Activated CD4-positive, alpha-beta T cell treated with anti-CD3 and anti-CD28 coated beads, Interleukin-2, amount 50 U/mL, for 4 hours (primary cell): Measurements from ENCODE around the gene FSIP1.

Experiments used
- DNase-seq, 2 experiments: peaks; one replicate each; pipeline ENCODE4 v3.0.0-alpha.2; 2020

Gene FSIP1

DNA sequence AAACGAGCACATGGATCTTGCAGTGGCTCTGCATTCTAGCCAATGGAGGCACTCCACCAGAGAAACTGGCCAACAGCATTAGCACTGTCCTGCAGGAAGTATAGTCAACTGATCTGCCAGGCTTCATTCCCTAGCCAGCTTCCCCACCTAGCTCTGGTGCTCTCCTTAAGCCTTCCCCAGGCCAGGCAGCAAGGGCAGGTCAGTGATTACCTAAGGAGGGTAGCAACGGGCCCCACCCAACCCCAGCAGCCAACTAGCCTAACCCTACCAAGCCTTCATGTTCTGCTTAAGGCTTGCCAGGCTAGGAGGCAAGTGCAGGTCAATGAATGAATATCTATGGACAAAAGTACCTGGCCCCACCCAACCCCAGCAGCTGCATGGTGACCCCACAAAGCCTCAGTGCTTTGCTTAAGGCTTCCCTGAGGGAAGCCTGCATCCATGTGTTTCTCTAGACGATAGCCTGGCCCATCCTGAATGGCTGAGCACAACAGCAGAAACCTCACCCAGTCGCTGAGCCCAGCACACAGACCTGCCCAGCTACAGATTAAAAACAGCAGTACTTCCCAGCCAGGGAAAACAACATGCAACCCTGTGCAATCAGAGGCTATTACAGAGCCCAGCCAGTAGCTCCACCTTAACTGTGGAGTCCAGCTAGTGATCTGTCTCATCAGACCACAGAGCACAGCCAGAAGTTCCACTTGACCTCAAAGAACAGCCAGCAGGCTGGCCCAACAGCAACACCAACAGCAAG lies 173.3 kb downstream of the FSIP1 start:
- DNase-seq, result no peak

DNA sequence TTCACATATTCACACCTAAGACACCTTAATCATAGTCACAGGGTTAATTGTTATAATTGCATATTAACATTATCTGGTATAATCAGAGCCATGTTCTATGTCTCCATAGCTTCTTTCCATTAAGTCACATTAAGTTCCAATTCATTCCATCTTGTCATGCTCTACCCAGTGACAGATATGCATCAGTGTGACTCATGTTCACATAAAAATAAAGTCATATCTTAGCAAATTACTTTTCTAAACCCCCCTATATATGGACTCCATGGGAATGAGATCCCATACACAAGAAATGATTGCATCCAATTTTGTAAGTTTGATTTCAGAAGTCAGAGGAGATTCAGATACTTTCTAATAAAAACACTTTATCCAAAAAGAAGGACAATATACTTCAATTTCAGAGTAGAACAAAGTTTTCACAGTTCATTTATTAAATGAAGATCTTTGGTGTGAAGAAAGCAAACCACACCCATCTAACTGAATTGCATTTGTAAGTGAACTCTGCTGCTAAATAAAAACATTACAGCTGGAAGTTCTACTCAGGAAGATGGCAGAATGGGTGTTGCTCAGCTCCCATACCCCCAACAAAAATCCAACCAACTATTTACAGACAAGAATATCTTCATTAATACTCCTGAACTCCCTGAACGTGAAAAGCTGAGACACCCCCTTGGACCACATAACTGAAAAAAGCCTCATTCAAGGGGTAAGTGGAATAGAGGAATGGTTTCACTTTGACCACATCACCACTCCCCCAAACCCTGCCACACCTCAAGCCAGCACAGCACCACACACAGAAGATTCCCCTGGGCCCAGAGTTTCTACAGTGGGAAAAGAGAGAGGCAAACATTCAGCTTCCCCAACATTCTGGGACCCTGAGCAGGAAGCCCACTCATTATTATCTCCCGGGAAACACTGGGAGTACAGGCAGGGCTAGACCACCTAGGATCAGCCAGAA lies 174.2 kb downstream of the FSIP1 start:
- DNase-seq, result no peak

DNA sequence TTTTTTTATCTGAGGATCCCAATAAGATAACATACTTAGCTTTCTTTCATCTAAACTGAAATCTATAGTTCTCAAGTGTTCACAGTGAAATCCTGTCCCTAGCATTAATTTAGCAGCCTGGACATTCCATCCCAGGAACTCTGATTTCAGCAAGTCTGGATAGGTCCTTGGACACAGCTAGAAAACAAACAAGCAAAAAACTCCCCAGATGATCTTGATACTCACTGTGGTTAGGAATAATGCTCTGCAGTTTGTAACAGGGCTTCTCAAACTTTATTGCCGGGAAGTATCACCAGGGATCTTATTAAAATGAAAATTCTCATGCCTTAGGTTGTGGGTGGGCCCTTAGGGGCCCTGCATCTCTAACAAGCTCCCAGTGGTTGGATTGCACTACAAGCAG lies 177.5 kb downstream of the FSIP1 start:
- DNase-seq, result no peak

DNA sequence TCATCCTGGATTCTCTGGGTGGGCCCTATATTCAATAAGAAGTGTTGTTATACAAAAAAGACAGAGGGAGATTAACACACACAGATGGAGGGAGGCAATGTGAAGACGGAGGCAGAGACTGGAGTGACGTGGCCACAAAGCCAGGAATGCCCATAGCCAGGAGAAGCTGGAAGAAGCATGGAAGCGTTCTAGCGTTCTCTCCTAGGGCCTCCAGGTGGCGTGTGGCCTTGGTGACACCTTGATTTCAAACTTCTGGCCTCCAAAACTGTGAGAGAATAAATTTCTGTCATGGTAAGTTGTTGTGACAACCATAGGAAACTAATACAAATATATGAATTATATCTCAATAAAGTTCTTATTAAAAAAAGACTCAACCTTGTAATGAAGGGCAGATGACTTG lies 180.5 kb downstream of the FSIP1 start:
- DNase-seq, result no peak

DNA sequence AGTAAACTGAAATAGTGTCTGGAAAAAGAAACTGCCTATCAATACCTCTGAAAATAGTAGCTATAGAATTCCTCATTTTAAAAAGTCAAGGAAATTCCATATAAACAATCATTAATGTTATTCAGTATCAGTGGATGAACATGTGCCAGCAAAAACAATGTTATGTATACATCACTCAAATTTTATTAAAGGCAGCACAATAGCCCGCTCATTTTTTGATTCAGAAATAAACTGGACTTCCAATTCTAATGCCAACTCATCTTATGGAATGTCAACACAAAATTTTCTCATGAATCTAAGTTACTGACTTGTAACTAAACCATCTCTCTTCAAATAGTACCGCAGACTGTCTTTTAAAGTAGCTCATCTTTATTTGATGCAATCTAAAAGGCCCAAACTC lies 182.8 kb downstream of the FSIP1 start:
- DNase-seq, result no peak

DNA sequence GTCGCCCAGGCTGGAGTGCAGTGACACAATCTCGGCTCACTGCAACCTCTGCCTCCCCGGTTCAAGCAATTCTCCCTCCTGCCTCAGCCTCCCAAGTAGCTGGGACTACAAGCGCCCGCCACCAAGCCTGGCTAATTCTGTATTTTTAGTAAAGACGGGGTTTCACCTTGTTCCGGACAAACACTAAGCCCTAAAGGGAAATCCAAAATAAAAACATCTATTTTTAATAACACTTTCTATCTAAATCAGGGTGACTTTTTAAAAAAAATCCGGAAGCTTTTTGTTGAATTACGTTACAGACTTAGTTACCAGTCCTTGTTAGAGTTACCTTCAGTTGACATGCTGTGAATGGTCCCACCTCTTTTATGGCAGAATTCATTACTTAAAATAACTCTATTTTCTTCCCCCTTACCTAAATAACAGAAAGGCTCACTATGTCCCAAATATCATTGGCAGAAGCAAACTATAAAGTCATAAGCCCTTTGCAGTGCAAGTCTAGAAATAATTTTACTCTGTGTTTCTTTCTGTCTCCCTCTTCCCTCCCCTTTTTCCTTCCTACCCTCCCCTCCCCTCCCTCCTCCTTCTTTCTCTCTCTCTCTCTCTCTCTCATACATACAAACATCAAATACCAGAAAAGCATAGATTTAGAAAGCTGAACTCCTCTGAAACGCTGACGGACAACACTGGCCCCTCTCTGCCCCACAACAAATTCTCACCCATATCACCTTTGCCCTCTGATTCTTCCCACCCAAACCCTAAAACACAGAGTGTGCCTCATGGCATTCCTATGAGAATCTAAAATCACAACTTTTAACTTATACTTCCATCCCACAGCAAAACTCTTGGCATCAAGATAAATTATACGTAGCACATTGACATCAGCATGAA lies 183.4 kb downstream of the FSIP1 start:
- DNase-seq, result no peak

DNA sequence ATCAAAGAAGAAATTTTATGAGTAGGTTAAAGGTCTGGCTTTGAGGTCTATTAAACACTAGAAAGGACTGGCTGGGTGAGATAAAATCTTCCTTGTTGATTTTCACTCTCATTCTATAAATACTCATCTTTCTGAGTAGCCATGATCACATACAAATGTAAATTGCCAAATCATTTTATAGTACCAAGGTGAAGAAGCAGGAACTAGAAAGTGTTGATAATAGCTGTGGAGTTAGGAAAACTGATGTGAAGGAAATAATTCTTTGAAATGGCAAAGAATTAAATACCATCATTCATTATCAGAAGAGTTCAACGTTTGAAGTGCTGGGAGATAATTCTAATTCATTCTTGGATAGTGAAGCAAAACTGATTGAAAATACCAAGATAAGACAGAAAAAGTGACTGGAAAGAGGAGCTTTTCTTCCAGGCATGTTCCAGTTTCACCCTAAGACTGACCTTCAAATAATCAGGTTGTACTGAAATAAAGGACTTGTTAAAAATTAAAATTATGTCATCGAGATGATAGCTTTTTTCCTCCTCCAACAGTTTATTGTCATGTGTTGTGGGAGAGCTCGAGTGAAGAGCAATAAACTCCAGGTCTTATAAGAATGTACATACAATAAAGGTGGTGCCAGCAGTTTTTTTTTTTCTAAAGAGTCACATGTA lies 184.3 kb downstream of the FSIP1 start:
- DNase-seq, result no peak

DNA sequence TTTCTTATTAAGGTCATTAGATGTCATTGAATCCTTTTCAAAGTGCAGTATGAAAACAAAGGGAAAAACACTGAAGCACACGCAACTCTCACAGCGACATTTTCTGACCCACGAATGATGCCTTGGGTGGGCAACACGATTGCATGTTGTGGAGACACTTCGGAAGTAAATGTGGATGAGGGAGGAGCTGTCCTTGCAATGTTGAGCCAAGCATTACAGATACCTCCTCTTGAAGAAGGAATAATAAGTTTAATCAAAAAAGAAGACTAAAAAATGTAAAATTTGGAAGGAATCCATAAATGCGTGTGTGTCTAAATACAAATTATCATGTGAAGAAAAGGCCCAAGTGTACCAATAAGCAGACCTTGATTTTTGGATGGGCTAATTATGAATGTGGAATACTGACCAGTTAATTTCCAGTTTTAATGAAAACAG lies 184.9 kb downstream of the FSIP1 start:
- no peak for DNase-seq

DNA sequence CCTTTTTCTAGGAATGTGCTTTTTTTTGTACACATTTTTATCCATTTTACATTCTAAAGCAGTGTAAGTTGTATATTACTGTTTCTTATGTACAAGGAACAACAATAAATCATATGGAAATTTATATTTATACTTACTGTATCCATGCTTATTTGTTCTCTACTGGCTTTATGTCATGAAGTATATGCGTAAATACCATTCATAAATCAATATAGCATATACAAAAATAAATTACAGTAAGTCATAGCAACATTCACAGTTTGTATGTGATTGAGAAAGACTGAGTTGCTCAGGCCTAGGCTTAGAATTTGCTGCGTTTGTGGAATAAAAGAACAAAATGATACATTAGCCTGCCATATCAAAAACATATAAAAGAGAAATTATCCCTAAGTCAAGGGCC lies 185.3 kb downstream of the FSIP1 start:
- DNase-seq, result no peak

DNA sequence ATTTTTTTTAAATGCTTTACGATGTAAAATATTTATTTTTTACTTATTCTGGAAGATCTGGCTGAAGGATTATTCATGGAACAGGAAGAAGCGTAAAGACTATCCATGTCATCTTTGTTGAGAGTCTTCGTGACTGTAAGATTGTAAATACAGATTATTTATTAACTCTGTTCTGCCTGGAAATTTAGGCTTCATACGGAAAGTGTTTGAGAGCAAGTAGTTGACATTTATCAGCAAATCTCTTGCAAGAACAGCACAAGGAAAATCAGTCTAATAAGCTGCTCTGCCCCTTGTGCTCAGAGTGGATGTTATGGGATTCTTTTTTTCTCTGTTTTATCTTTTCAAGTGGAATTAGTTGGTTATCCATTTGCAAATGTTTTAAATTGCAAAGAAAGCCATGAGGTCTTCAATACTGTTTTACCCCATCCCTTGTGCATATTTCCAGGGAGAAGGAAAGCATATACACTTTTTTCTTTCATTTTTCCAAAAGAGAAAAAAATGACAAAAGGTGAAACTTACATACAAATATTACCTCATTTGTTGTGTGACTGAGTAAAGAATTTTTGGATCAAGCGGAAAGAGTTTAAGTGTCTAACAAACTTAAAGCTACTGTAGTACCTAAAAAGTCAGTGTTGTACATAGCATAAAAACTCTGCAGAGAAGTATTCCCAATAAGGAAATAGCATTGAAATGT lies 186.1 kb downstream of the FSIP1 start:
- no peak for DNase-seq

DNA sequence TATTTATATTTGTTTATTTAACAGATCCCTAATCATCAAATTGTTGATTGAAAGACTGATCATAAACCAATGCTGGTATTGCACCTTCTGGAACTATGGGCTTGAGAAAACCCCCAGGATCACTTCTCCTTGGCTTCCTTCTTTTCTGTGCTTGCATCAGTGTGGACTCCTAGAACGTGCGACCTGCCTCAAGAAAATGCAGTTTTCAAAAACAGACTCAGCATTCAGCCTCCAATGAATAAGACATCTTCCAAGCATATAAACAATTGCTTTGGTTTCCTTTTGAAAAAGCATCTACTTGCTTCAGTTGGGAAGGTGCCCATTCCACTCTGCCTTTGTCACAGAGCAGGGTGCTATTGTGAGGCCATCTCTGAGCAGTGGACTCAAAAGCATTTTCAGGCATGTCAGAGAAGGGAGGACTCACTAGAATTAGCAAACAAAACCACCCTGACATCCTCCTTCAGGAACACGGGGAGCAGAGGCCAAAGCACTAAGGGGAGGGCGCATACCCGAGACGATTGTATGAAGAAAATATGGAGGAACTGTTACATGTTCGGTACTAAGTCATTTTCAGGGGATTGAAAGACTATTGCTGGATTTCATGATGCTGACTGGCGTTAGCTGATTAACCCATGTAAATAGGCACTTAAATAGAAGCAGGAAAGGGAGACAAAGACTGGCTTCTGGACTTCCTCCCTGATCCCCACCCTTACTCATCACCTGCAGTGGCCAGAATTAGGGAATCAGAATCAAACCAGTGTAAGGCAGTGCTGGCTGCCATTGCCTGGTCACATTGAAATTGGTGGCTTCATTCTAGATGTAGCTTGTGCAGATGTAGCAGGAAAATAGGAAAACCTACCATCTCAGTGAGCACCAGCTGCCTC lies 187.1 kb downstream of the FSIP1 start:
- no peak for DNase-seq

DNA sequence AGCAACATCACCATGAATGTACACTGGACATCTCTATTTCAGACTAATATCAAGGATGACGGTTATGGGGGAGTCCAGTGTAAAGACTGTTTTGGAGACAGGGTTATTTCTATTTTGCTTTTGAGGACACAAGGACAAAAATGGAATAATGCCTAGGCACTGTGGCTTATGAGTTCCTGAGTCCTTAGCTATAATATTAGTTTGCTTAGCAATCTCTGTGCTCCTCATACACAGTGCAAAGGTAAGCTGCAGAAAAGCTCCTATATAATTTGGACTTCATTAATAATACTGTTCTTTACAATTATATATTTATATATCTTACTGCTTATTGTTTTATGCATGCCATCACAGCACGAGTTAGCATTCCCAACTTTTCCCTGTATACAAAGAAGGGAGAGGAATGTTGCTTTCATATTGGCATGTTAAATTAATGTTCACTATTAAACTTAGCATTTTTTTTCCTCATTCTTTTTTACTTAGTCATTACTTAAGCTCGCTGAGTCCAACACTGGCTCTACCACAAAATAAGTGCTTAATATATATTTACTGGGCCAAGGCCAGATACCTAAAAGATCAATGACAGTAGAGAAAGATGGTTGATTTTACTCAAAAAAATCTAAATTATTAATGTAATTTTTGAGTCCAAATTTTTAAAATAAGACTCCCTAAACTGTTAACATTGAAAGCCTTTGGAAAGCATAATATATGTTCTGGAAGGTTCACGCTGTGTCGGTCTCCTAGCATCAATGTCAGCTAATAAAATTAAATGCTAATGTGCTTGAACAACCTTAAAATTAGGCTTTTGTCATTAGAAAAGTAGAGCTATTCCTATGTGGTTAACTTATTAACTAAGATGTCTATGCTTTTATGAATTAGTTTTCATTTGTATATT lies 187.9 kb downstream of the FSIP1 start:
- no peak for DNase-seq

DNA sequence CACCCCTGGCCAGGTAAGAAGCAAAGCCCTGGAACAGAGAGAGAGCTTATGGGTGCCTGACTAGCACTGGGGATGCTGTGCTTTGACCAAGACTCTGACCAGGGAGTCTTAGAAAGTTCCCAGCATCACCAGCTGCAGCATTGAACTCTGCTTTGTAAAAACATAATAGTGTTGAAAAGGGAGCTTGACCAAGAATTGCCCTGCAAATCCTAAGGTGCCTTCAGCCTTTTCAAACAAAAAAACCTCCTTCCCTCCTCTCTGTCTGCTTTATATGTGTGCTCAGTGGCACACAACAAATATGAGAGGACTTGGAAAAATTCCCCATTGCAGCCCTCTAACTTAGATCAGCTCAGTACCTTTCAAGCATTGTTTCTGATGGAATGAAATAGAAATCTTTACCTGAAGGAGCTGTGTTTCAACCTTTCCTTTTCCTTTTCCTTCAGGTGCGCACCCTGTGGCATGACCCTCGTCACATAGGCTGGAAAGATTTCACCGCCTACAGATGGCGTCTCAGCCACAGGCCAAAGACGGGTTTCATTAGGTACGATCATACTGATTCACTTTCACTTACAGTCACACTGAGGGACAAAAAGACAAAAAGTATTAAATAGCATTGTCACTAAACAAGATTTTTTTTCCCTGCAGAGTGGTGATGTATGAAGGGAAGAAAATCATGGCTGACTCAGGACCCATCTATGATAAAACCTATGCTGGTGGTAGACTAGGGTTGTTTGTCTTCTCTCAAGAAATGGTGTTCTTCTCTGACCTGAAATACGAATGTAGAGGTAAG lies 188.8 kb downstream of the FSIP1 start:
- DNase-seq, result peak; percentile 20 to 27

DNA sequence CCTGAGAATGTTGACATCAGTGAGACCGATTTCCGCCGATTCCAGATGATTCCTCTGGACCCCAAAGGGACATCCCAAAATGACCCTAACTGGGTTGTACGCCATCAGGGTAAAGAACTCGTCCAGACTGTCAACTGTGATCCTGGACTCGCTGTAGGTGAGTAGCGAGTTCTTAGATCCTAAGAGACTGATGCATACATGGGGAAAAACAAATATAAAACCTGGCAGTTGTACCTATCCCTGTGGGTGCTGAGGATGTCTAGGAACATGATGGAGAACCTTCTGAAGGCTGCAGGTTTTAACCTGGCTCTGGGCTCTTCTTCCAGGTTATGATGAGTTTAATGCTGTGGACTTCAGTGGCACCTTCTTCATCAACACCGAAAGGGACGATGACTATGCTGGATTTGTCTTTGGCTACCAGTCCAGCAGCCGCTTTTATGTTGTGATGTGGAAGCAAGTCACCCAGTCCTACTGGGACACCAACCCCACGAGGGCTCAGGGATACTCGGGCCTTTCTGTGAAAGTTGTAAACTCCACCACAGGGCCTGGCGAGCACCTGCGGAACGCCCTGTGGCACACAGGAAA lies 189.5 kb downstream of the FSIP1 start:
- DNase-seq, result no peak

DNA sequence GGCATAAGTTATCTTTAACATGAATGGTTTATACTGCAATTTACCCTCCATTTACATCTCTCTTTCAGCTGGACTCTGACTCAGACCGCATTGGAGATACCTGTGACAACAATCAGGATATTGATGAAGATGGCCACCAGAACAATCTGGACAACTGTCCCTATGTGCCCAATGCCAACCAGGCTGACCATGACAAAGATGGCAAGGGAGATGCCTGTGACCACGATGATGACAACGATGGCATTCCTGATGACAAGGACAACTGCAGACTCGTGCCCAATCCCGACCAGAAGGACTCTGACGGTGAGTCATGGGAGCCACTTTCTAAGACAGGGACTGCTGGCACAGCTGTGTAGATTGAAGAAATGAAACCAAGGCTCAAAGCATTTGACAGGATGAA lies 190.1 kb downstream of the FSIP1 start:
- DNase-seq, result no peak

DNA sequence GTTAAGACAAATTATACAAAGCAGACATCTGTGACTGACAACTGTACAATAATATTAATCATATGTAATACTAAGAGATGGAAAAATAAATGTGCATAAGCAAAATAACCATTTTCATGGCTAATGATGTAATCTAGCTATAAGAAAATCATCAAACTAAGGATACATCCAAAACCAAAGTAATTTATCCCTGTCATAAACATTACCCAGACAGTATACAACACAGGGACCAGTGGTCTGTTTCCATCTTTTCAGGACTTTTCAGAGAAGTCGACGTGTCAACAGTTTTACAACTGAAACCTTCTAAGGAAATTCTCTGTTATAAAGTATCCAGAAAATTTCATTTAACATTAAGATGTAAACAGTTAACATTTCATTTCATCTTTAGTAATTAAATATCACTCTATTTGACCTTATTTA lies 190.7 kb downstream of the FSIP1 start:
- no peak for DNase-seq

DNA sequence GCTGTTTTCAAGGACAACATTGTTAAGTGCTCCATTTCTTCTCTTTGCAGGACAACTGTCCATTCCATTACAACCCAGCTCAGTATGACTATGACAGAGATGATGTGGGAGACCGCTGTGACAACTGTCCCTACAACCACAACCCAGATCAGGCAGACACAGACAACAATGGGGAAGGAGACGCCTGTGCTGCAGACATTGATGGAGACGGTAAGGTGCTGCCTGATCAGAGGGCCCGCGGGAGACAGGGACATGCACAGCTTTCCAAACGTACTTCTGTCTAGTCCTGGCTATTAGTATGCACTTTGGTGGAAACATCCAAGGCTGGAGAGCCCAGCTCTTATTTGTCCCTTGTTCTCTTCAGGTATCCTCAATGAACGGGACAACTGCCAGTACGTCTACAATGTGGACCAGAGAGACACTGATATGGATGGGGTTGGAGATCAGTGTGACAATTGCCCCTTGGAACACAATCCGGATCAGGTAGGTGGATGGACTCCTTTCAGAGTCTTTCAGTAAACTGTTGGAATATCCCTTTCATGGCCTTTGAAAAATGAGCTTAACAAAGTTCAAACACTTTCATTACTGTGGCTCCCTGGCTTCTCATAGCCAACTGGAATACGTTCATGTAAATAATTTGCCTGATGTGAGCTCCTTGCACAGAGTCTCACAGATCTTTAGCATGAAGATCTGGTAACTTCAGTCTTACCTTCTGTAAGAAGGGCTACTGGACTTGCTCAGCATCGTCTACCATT lies 191.3 kb downstream of the FSIP1 start:
- no peak for DNase-seq
